GM19372 (cell line): ENCODE data around the gene C2orf80.
"Not testable (repeated sequence)": the region's sequence is repeated elsewhere in the genome, so short reads cannot be mapped to it uniquely, and the experiment has no call there.

Experiments
- ATAC-seq: cut with Tn5 transposase; IDR thresholded peaks from one replicate; pipeline ENCODE4 v1.9.1; 2021; ENCODE audit warnings: mild to moderate bottlenecking, low read depth, moderate library complexity; ENCODE audit not compliant: unreplicated experiment

C2orf80 gene

GRCh38 chr2:208189810-208190503, at the start of gene C2orf80:
C2orf80 (minus strand) TSS chr2:208190030; CDS start chr2:208186986, 3,044 bp downstream.
- ATAC-seq = no peak

- ATAC-seq = no peak
Observed at GRCh38 chr2:208235860-208236259, 46.0 kb upstream of the C2orf80 start.

GRCh38 chr2:208234786-208235185, 45.0 kb upstream of the C2orf80 start:
- no peak for ATAC-seq

GRCh38 chr2:208228476-208228875, 38.6 kb upstream of the C2orf80 start:
- no peak for ATAC-seq

- ATAC-seq = no peak
Observed at GRCh38 chr2:208227581-208228232, 37.9 kb upstream of the C2orf80 start.

- no peak for ATAC-seq
Observed at GRCh38 chr2:208224802-208225201, 35.0 kb upstream of the C2orf80 start.

- ATAC-seq = no peak
Observed at GRCh38 chr2:208222351-208222750, 32.5 kb upstream of the C2orf80 start.

GRCh38 chr2:208221873-208222272, 32.0 kb upstream of the C2orf80 start:
- ATAC-seq = not testable (repeated sequence)

- no peak for ATAC-seq
Observed at GRCh38 chr2:208210688-208211451, 21.0 kb upstream of the C2orf80 start.

- no peak for ATAC-seq
Observed at GRCh38 chr2:208208335-208209085, 18.7 kb upstream of the C2orf80 start.

- ATAC-seq = no peak
Observed at GRCh38 chr2:208207769-208208168, 17.9 kb upstream of the C2orf80 start.

- ATAC-seq = no peak
Observed at GRCh38 chr2:208204166-208204565, 14.3 kb upstream of the C2orf80 start.

GRCh38 chr2:208195531-208195930, 5.7 kb upstream of the C2orf80 start:
- ATAC-seq = no peak

GRCh38 chr2:208192611-208193236, 2.9 kb upstream of the C2orf80 start:
- ATAC-seq = no peak

- ATAC-seq = no peak
Observed at GRCh38 chr2:208189069-208189809, 591 bp downstream of the C2orf80 start.

- no peak for ATAC-seq
Observed at GRCh38 chr2:208186893-208187292, 2.9 kb downstream of the C2orf80 start.

- no peak for ATAC-seq
Observed at GRCh38 chr2:208186465-208186864, 3.4 kb downstream of the C2orf80 start.

GRCh38 chr2:208183972-208184705, 5.7 kb downstream of the C2orf80 start:
- ATAC-seq = no peak

- ATAC-seq = no peak
Observed at GRCh38 chr2:208183526-208183925, 6.3 kb downstream of the C2orf80 start.
